ENCODE results near the gene ZFP1.
"Not testable (repeated sequence)": the region's sequence is repeated elsewhere in the genome, so short reads cannot be mapped to it uniquely, and the experiment has no call there.

The ZFP1 gene

GRCh38 chr16:75205438-75205837, 57.1 kb downstream of the ZFP1 start:
- DNase-seq = not testable (repeated sequence)

DNA sequence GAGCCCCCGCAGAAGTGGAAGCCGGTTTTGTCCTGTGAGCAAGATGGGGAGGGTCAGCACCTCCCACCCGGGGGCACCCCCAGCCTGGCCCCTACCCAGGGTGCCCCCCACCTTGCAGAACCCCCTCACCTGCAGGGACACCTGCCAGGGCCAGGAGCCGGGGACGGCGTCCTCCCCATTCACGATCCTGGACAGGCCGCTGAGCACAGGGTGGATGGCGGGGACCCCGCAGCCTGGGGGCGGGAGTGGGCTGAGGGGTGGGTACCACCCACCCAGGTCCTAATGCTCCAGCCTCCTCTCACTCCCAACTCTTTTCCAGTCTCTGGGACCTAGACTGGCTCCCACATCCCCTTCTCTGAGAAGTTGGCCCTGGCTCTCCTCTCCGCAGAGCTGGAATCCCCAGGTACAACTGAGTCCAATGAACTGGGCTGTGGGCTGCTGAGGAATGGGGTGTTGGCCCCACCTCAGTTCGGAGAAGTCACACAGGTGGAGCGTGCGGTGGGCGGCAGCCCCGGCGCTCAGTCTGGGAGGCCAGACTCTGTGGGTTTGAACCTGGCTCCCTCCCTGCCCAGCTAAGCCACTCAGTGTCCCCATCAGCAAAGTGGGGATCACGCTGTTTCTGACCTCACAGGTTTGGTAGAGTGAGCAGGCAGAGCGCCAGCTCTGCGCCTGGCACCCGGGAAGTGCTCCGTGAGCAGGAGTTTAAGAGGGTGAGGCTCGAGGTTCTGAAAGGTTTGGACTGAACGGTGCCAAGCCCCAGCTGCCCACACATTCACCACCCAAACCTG, 57.8 kb downstream of the ZFP1 start:
- DNase-seq = not testable (repeated sequence)

GRCh38 chr16:75206749-75207451, 58.6 kb downstream of the ZFP1 start, which contains the start of gene CTRB2:
Gene CTRB2, minus strand, starts transcription at chr16:75207161. Its CDS starts 20 bp downstream, at chr16:75207141.
- DNase-seq = no peak

DNA sequence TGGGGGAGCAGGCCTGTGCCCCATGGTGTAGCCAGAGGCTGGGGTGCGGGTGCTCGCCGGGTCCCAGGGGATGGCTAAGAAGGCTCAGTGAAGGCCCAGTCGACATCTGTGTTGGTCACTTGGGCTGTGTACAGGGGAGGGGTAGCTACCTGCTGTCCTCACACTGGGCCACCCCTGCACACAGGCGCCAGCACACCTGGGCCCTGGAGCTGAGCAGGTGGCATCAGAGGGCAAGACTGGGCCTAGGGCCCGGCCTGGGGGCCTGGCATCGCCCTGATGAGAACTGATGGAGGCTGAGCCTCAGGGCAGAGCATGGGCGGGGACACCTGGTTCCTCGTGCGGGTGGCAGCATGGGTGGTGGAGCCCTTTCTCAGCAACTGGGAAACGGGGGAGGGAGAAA, 59.5 kb downstream of the ZFP1 start:
- DNase-seq = no peak

DNA sequence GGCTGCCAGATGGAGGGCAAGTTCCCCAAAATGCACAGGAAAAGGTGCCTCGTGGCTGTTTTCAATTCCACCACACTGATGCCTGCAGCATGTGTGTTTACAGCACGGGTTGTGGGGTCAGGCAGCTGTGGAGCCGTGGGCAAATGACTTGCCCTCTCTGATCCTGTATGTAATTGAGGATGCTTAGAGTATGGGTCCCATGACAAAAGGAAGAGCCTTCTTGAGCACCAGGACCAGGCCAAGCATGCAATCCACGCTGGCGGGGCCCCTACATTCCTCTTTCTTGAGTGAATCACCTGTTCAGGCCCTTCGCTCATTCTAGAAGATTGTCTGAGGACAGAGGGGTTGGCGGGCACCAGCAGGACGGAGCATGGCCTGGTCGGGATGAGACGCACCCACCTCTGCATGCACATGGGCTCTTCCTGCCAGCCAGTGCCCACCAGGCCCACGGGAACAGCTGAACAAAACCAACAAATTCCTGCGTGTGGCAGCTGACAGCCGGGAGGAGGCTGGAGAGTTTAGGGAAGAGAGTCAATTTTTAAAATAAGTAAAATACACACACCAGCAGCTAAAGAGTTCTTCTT, 60.0 kb downstream of the ZFP1 start:
- DNase-seq = no peak

GRCh38 chr16:75208861-75209505, 60.7 kb downstream of the ZFP1 start:
- no peak for DNase-seq

- not testable (repeated sequence) for DNase-seq
Measured at GRCh38 chr16:75209514-75209913, 61.2 kb downstream of the ZFP1 start.

DNA sequence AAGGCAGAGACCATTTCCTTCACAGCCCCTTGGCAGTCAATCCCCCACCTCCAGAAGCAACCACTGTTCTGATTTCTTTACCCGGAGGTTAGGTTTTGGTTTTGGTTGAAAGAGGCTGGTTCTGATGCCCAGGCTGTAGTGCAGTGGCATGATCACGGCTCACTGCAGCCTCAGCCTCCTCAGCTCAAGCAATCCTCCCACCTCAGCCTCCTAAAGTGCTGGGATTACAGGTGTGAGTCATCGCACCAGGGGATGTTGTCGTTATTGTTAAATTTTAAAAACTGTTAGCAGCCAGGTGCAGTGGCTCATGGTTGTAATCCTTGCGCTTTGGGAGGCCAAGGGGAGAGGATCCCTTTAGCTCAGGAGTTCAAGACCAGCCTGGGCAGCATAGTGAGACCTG, 61.6 kb downstream of the ZFP1 start:
- DNase-seq = no peak

GRCh38 chr16:75211286-75211685, 63.0 kb downstream of the ZFP1 start:
- not testable (repeated sequence) for DNase-seq

- DNase-seq = no peak
Measured at GRCh38 chr16:75216127-75216526, 67.8 kb downstream of the ZFP1 start.

- no peak for DNase-seq
Measured at GRCh38 chr16:75216576-75216975, 68.3 kb downstream of the ZFP1 start.

GRCh38 chr16:75217389-75217851, 69.1 kb downstream of the ZFP1 start:
- DNase-seq = no peak

DNA sequence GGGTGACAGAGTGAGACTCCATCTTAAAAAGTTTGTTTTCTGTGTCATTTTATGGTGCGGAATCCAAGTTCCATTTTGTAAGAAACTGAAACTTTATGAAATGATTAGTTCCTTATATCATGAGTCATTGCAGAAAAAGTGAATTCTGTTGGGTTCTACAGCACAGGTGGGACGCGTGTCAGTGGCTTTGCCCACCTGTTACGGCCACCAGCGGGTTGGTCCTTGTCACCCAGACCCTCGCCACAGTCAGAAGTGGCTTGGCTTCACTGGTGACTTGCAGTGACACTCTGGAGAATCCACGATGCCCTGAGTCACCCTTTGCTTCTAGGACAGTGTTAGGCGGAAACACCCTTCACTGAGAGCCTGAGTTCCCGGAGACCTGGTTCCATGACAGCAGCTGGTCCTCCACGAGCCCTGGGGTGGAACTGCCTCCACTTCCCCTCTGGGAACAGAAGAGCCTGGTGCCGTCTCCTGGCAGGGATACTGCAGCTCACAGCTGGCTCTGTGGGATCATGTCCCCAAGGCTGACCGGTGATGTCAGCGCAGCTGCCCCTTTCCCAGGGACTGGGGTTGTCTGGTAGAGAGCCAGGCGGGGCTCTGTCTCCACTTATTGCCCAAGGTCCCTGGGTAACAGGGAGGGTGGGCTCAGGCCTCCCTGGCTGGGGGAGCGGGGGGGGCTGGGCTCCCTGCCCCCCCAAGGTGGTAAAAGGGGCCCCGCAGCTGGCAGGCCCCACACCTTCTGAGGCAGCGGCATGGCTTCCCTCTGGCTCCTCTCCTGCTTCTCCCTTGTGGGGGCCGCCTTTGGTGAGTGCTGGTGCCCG, 70.1 kb downstream of the ZFP1 start, which contains the start of gene CTRB1:
Gene CTRB1, plus strand, starts transcription at position 733 of the 821 bp plus-strand sequence. Its CDS starts 20 bp downstream, at position 753.
- DNase-seq = no peak

GRCh38 chr16:75219088-75219487, 70.8 kb downstream of the ZFP1 start:
- DNase-seq = no peak

- DNase-seq = peak in 1 of 2 donors; percentile 36
Measured at GRCh38 chr16:75219838-75220237, 71.5 kb downstream of the ZFP1 start.

Data from CD4-positive, alpha-beta T cell treated with Interleukin-4 for 1 hour (primary cell).